GM13977 (cell line): Measurements from ENCODE around the gene BTNL3.

Experiments used
- DNase-seq: peaks from one replicate; pipeline ENCODE4 v3.0.0; 2012; ENCODE audit warnings: low spot score
- CTCF ChIP-seq: IDR thresholded peaks from 2 replicates; pipeline ENCODE4 v1.5.1; 2012; ENCODE audit warnings: mild to moderate bottlenecking, control low read depth; ENCODE audit not compliant: insufficient read depth; ENCODE audit errors: extremely low read depth, missing control alignments
- in situ Hi-C: fragments of 300-500 bp; cut with MboI; formaldehyde crosslinking; loops from one replicate; pipeline ENCODE4 v1.12.0; 2022; ENCODE audit warnings: low sequenced_read_pairs, low pct_unique_long_range_greater_than_20kb, mixed read lengths, inconsistent platforms; ENCODE audit not compliant: unreplicated experiment

The BTNL3 gene

GRCh38 chr5:180988592-180988991, at the start of gene BTNL3:
TSS of gene BTNL3 (plus strand) at chr5:180988846. CDS start at chr5:180989029, 183 bp downstream.
- no peak for TF ChIP-seq CTCF
- in situ Hi-C loops = no loop called here
- DNase-seq = no peak

- DNase-seq = no peak
- no peak for TF ChIP-seq CTCF
- in situ Hi-C loops = no loop called here
These were observed 38.2 kb upstream of the BTNL3 start for GRCh38 chr5:180950291-180950949.

- in situ Hi-C loops = no loop called here
- DNase-seq = no peak
- TF ChIP-seq CTCF = no peak
These were observed 29.0 kb upstream of the BTNL3 start for GRCh38 chr5:180959661-180960060.

- DNase-seq = no peak
- in situ Hi-C loops = no loop called here
- no peak for TF ChIP-seq CTCF
These were observed 28.4 kb upstream of the BTNL3 start for GRCh38 chr5:180960209-180960608.

- no peak for TF ChIP-seq CTCF
- no peak for DNase-seq
- in situ Hi-C loops = no loop called here
These were observed 19.2 kb upstream of the BTNL3 start for GRCh38 chr5:180969406-180969805.

GRCh38 chr5:180970336-180970735, 18.3 kb upstream of the BTNL3 start:
- TF ChIP-seq CTCF = no peak
- no peak for DNase-seq
- in situ Hi-C loops = no loop called here
